CD1c-positive myeloid dendritic cell (primary cell): ENCODE results near the gene SYT2.

Experiments
- DNase-seq: peaks from one replicate; pipeline ENCODE4 v3.0.0-alpha.2; 2016; ENCODE audit errors: extremely low spot score

SYT2 gene

DNA sequence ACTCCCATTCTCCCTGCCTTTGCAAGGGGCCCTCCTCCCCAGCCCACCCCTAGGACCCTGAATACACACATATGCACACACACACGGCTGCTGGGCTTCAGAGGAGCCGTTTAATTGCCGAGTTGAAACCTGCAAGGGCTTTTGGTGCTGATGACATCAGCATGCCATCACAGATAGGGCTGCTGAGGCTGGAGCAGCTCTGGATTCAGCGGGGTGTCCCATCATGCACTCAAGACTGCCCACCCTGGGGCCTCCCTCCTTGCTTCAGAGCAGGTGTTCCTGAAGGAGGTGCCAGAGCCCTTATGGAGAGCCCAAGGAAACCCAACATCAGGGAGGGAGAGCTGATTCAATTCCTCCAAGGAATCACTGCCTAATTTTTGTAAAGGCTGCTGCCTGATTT lies 5.7 kb downstream of the SYT2 start:
- DNase-seq: no peak

DNA sequence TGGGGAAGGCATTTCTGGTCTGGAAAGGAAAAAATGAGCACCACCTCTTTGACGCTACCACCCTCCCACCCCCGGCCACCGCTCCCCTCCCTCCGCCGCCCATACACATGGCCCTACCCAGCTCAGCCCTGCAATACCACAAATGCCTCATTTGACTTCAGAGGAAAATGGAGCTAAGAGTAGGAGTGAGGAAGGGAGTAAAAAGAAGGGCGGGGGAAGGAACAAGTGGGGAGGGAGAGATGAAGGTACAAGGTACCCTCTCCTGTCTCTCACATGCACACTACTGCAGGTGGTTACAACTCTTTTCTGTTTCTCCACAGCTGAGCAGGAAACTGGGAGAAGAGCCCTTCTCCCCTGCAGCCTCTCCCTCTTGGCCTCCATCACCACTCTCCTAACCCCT lies 7.1 kb downstream of the SYT2 start:
- no peak for DNase-seq

DNA sequence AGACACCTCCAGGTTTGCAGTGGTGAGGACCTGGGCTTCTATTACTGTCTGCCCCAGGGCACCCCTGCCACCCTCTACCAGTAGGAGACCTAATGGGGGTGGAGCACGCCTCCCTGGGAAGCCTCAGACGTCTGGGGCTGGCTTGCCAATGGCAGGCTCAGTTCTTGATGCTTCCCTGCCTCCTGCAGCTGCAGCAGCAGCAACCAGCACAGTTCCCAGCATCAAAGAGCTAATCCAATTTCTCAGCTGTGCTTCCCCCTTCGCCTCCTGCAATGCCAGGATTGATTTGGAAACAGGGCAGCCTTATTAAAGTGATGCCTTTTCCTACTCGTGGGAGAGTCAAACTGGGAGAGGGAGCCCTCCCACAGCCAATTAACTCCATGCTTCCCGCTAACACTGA lies 8.2 kb downstream of the SYT2 start:
- DNase-seq: no peak

DNA sequence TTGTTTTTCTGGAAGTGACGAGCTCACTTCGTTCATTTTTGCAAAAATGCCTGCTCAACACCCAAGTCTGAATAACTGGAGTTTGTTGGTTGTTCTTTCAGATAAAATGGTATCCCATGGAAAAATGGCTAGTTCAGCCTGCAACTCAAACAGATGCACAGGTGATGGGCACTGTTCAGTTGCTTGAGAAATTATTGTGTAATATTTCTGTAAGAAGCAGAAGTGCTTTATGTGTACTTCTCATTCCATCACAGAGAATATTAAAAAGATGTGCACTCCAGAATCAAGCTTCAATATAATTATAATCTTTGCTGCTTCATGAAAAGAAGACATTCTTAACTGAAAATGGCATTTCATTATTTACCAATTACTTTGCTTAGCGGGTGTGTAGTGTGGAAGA lies 9.1 kb downstream of the SYT2 start:
- no peak for DNase-seq

DNA sequence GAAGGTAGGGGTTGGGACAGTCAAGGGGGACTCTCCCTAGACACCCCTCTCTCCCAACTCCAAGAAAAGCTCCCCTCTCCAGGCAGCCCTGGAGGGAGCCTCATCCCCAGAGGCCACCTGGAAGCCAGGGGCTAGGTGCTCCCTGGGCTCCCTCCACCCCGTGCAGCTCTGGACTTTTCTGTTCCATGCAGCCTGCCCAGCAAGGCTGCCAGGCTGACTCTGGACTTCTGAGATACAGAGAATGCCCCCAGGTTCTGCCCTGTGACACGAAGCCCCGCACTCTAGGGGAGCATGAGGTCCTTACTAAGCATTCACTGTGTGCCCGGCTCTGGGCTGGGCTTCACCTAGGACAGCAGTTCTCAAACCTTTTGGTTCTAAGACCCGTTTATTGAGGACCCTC lies 10.2 kb downstream of the SYT2 start:
- DNase-seq: no peak

DNA sequence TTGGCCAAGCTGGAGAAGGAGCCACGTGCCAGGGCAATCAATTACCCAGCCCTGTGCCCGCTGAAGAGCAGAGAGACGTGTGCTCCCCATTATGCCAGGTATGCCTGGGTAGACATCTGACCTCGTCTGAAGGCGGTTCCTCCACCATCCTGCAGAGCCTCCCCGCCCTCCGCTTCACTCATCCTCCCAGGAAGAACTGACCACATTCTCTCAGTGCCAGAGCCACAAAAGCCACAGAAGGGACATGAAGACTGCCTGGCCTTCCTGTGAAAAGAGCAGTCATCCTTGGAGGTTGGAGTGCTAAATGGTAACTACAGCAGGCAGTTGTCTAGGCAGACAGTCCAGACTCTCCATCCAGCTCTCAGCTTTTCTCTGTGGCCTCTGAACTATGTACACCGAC lies 12.0 kb downstream of the SYT2 start:
- no peak for DNase-seq

DNA sequence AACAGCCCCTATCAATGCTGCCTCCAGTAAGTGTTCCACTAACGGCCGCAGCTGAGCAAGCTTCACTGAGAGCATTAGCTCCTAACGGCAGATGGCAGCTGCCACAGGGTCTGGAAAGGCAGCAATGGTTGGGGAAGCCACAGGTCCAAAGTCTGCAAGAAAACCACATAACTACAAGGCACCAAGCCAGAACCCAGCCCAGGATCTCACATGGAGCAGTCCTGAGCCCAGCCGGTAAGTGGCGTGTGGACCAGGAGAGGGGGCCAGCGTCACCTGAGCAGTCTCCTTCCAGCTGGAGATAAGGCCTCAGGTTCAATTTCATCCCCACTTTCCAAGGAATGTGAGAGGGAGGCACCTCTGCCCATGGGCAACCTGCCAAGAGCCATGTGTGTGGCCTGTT lies 13.2 kb downstream of the SYT2 start:
- no peak for DNase-seq

DNA sequence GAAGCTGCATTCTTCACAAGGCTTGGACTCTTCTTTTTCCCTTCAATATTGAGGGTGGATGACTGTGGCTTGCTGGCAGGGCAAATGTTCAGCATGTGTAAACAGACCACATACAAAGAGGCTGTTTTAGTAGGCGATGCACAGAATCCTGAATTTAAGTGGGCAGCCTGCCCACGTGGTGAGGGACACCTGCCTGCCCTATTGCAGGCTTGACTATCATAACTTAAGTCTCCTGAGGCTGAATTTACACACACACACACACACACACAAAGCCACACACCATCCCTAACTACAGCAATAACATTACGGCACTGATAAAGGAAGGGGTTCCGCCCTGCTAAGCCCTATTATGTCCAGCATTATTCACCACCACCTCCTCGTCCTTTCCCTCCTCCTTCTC lies 15.9 kb downstream of the SYT2 start:
- DNase-seq: no peak

DNA sequence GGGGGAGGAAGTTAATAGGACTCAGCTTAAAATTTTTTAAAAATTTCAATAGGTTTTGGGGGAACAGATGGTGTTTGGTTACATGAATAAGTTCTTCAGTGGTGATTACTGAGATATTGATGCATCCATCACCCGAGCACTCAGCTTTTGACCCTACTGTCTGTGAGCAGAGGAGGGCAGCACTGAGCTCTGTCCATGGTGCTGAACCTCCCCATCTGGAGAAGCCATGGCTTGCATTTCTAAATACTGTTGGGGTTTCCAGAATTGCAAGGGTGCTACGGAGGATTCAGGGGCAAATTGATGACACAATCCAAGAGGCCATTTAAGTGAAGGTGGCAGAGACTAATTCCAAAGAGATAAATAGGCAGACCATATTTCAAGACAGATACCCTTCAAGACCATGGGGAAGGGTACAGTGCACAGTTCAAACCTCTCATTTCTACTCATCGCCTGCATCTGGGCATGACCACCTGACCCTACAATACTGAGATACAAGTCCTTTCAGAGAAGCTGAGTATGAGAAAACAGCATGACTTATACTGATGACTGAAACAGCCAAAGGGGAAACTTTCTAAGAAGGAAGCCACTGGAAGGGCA lies 17.2 kb downstream of the SYT2 start:
- DNase-seq: peak; percentile 73

DNA sequence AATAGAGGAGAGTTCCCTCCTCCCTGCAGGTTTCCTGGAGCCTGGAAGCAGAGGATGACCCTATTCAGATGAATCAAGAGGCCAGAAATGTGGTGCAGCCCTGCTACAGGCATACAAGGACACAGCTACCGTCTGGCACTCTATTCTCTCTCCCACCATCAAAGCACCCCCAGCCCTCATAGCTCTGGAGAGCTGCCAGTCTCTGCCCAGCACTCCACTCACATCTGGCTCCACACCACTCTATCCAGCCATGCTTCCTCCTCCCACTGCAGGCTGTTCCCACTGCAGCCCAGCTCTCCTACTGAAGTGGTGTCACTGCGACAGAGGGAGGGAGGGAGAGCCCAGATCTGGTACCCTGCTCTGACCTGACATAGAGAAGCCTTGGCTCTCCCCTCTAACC lies 18.4 kb downstream of the SYT2 start:
- no peak for DNase-seq

DNA sequence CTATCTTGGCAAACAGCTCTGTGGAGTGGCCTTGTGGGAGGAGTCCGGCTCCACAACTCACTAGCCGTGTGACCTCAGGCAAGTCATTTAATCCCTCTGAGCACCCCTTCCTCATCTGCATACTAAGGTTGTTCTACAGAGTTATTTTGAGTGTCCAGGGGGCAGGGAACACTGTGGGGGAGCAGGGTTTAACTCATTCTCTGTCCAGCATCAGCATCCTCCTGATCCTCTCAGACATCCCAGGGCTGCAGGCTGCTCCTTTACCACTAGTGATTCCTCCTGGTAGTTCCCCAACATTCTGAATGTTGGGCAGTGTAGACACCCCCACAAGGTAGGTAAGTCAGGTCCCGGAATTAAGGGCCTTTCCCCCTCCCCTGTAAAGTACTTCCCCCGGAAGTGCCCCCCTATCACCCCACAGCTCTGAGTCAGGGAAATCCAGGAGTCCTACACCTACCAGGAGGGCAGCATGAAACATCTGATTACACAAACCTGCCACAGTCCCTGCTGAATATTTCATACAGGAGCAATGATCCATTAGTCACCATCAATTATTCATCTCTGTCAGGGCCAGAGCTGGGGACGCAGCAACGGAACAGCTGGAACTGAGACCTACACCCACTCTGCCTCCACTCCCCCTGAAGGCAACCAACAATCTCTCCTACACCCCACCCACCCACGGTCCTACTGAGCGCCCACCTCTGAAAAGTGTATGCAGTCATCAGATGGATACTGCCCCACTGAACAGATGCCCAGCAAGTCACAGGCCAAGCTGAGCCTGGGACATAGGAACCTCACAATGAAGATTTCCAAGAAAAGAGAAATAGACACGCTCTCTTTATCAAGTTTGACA lies 20.5 kb downstream of the SYT2 start:
- DNase-seq: no peak

DNA sequence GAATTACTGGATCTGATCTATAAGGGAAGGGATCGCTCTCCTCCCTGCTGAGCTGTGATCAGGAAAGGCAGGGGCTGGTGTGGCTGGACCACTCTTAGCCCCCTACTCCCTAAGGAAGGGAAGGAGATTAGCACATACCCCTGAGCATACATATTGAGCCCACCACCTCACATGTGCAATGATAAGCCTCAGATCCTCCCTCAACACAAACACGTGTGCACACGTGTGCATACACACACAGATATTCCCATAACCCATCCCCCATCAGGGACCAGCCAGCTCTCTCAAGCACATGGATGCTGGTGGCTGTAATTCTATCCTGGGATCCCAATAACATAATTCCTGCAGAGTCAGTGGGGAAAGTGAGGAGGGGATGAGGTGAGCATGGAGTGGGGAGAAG lies 21.2 kb downstream of the SYT2 start:
- DNase-seq: no peak

DNA sequence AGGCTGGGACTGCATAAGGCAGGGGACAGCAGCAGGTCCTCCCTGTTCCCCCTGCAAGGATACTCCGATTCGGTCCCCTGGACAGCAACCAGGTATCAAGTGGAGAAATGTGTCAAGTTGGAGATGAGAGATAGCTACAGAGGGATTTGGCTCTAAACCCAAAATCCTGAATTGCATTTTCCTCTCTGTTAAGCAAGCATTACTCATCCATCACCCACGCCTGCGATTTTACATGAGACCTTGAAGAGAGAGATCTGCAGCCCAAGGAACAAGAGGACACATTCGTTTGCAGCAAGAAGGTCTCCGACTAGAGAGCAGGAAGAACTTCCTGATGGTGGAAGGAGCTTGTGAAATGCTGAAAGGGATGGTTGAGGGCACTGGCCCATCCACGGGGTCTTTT lies 21.9 kb downstream of the SYT2 start:
- no peak for DNase-seq

DNA sequence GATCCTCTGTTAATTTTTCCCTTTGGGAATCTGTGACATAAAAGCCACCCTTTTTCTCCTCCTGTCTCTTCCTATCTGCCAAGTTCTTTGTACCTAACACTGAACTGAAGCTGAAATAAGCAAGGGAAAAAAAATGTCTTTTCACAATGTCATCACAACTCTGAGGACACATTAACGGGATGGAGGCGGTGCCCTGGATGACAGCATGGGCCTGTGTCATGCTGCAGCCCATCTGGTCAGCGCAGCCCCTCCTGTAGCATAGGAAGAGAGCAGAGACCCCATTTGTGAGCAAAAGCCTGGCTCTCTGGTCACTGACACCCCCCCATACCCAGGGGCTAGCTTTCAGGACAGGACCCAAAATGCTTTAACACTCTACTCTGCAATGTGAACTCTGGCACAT lies 22.5 kb downstream of the SYT2 start:
- DNase-seq: no peak

DNA sequence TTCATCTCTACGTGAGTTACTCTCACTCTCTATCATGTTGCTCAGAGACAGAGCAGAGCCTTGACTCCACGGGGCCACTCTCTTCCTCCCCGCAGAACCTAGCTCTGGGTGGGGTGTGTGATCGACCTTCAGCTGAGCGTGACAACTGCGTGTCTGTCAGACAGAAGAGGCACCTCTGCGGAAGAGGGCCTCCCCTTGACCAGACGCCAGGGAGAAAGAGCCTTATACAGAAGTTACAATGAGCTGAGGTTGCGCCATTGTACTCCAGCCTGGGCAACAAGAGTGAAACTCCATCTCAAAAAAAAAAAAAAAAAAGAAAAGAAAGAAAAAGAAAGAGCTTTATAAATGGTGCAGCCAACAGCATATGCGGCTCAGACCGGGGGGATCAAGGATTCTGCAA lies 22.9 kb downstream of the SYT2 start:
- no peak for DNase-seq

DNA sequence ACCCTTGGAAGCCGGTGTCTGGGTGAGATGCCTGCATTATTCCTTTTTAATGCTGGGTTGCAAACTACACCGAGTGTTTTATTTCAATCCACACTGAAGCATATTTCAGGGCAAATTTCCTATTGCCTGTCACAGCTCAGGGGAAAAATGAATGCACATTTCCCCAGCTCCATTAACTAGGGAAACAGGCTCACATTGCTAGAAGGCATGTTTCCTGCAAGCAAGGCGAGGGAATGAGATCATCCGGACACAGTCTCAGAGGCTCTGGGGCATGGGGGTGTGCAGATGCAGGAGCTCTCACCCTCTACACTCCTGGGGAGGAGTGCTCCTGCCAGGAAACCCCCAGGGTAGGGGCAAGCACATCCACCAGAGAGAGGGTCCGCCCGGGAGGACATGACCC lies 24.6 kb downstream of the SYT2 start:
- no peak for DNase-seq

DNA sequence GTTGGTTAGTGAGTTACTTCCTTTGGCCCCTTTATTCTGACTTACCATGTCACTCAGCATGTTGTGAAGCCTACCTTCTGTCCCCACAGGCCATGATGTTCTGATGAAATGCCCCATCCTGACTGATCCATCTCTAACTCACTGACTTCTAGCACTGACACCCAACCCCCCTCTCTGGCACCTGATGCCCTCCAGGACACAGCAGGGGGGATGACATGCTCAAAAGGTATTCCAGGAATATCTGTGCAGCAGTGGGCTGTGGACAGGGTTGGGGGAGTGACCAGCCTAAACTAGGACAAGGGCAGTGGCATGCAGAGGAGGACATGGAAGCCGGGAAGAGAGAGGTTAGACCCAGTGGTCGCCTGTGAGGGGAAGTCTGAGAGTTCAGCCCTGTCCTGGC lies 25.5 kb downstream of the SYT2 start:
- no peak for DNase-seq

DNA sequence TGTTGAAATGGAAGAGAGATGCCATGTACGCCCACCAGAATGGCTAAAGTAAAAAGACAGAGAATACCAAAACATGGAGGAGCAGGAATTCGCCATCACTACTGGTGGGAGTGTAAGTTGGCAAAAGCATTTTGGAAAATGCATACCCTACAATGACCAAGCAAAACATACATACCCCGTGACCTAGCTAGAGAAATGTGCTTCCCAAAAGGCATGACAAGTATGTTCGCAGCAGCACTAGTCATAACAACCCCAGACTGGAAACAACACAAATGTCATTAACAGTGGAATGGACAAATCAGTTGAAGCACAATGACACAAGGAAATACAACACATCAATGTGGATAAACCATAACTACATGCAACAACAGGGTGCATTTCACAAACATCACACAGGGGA lies 27.2 kb downstream of the SYT2 start:
- no peak for DNase-seq

DNA sequence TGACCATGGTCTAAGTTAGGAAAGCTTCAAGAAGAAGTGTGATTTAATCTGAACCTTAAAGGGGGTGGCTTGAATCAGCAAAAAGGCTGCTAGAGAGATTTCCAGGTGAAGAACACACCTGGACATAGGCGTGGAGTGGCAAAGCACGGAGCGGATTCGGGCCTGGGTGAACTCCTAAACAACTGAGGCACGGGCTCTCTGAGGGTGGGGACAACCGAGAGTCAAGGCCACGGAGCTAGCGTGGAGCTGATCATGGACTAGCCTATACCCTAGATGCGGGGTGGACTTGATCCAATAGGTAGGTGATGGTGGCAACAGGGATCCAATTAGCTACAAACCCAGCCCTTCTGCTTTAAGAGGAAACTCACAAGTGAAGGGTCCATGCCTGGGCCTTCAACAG lies 27.8 kb downstream of the SYT2 start:
- no peak for DNase-seq

DNA sequence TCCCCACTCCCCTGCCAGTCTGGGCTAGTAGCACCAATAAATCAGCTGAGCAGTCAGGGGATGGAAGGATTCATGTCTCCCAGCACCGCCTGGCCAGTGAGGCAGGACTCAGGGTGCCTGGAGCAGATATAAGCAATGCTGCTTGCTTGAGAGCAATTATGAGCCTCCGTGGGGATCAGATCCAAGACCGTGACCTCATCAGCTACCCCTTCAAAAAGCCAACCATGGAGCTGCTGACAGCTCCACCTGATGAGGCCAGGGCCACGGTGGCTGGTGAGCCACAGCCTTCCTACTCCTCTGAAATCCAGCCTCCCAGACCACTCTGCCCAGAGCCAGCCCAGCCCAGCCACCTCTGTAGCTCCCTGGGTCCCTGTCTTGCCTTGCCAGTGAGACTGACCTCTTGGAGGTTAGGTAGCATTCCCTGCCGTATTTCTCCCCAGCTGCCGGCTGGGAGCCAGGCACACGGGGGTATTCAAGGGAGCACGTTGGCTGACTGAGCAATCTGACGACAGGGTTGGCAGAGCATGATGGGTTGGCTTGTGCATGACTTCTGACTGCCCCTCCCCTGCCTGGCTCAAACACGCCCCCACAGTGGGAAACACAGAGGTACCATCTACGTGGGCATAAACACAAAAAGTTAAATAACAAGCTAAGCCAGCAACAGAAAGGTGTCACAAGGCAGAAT lies 28.4 kb downstream of the SYT2 start:
- no peak for DNase-seq

DNA sequence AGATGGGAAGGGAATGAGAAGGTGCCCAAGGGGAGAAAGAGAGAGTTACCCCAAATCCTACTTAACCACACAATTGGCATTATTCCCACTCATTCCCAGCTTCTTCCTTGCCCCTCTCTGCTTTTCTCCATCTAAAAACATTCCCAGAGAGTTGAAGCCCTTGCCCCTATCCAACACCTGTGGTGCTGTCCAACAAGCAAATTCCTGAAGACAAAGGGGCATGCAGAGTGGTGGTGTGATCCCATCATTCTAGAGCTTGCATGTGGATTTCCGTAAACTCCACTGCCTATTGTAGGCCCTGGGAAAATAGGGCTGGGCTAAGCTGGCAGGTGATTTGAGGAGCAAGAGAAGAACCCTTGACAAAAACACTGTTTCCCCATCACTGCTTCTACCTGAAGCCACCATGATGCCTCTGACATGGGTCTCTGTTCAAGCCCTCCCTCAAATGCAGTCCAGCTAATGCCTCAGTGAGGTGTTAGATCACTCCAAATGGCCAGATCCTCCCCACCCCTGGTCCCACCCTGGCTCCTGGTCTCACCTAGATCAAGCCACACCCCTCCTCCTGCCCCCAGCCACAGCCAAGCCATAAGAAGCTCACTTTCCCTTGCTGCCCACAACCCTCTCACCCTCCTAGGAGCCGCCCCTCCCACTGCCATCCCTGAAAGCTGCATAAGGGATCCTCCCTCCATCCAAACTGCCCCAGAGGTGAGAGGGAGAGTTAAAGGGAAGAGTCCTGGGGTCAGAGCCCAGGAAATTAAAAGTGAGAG lies 29.5 kb downstream of the SYT2 start:
- DNase-seq: no peak

DNA sequence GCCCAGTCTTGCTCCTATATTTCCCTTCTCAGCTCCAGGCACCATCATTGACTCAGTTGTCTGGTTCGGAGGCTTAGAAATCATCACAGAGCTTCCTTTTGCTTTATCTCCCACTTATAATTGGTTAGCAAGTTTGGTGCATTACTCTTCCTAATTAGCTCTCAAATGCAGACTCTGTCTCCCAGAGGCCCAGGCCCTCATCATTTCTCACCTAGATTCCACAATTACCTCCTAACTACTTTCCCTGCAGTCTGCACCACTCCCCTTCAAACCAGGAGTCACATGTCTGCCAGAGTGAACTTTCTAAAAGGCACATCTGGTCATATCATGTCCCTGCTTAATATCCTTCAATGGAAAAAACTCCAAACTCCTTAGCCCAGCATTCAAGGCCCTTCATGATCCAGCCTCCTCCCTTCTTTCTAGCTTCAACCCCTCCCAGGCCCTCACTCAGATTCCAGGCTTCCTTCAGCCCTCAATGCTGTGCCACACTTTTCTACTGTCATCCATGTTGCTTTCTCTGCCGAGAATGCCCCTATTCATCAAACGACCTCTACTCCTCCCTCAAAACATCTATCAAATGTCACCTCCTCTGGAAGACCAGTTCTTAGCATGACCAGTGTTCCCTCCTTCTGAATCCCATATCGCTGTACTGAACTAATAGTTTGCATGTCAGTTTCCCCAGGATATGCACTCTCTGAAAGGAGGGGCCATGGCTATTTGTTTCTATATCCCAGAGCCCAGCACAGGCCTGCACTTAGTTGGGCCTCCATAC lies 30.7 kb downstream of the SYT2 start:
- DNase-seq: no peak
